Glutamatergic neuron (in vitro differentiated cells): Measurements from ENCODE around the gene RNU5B-1. TPM values are rescaled to one million over a fixed set of nuclear protein-coding genes. Genes with fewer than 3 reads are reported as not detected.
"Not testable (repeated sequence)": the region's sequence is repeated elsewhere in the genome, so short reads cannot be mapped to it uniquely, and the experiment has no call there.

ENCODE experiments used
- DNase-seq: peaks from one replicate; pipeline ENCODE4 v3.0.0; 2022
- H3K27ac Mint-ChIP-seq: one replicate; pipeline ENCODE4 v1.8.0; 2020; ENCODE audit warnings: mild to moderate bottlenecking, mixed read lengths, inconsistent platforms; ENCODE audit not compliant: unreplicated experiment
- H3K27me3 Mint-ChIP-seq: one replicate; pipeline ENCODE4 v1.8.0; 2020; ENCODE audit warnings: mild to moderate bottlenecking, moderate library complexity, mixed read lengths, inconsistent platforms; ENCODE audit not compliant: unreplicated experiment
- H3K36me3 Mint-ChIP-seq: one replicate; pipeline ENCODE4 v1.8.0; 2020; ENCODE audit warnings: mild to moderate bottlenecking, mixed read lengths, inconsistent platforms; ENCODE audit not compliant: unreplicated experiment
- H3K4me1 Mint-ChIP-seq: one replicate; pipeline ENCODE4 v1.8.0; 2020; ENCODE audit warnings: mild to moderate bottlenecking, low read depth, mixed read lengths, inconsistent platforms; ENCODE audit not compliant: unreplicated experiment
- H3K4me3 Mint-ChIP-seq: one replicate; pipeline ENCODE4 v1.8.0; 2020; ENCODE audit warnings: mild to moderate bottlenecking, mixed read lengths, inconsistent platforms; ENCODE audit not compliant: unreplicated experiment
- H3K9me3 Mint-ChIP-seq: one replicate; pipeline ENCODE4 v1.8.0; 2020; ENCODE audit warnings: mild to moderate bottlenecking, moderate library complexity, mixed read lengths, inconsistent platforms; ENCODE audit not compliant: unreplicated experiment
- total RNA-seq: library from RNA; stranded (reverse); fragmentation: NEBNext Ultra II Directional; extraction: Animal tissue kit (Norgen Biotek cat#: 25700); gene quantifications from one replicate; pipeline ENCODE4 v1.2.1, GENCODE V29; 2021; ENCODE audit not compliant: unreplicated experiment
- TF ChIP-seq, protein P1 (sequence below): fragments of 200-600 bp; sonication (generic); IDR thresholded peaks from one replicate; pipeline ENCODE4 v1.5.0; 2021; ENCODE audit not compliant: partially characterized antibody, unreplicated experiment

The RNU5B-1 gene
- total RNA-seq, 1 donor from 2014 or later = not detected

DNA sequence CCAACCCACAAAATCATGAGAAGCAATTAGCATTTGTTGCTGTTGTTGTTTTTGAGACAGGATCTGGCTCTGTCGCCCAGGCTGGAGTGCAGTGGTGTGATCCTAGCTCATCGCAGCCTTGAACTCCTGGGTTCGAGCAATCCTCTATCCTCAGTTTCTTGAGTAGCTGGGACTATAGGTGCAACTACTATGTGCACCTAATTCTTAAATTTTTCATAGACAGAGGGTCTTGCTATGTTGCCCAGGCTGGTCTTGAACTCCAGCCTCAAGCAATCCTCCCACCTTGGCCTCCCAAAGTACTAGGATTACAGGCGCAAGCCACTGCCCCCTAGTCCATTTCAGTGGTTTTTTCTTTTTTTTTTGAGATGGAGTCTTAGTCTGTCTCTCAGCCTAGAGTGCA, 36.1 kb upstream of the RNU5B-1 start:
- no peak overlapping the region for H3K4me3 Mint-ChIP-seq
- H3K9me3 Mint-ChIP-seq = no peaks in the 10 kb centered on the region
- H3K27me3 Mint-ChIP-seq = peaks cover 2% of the 10 kb centered on the region
- no peaks in the 10 kb centered on the region for H3K4me1 Mint-ChIP-seq
- H3K36me3 Mint-ChIP-seq = peaks cover 5% of the 10 kb centered on the region
- H3K27ac Mint-ChIP-seq = no peak overlapping the region
- DNase-seq = no peak
- TF ChIP-seq, protein P1, sequence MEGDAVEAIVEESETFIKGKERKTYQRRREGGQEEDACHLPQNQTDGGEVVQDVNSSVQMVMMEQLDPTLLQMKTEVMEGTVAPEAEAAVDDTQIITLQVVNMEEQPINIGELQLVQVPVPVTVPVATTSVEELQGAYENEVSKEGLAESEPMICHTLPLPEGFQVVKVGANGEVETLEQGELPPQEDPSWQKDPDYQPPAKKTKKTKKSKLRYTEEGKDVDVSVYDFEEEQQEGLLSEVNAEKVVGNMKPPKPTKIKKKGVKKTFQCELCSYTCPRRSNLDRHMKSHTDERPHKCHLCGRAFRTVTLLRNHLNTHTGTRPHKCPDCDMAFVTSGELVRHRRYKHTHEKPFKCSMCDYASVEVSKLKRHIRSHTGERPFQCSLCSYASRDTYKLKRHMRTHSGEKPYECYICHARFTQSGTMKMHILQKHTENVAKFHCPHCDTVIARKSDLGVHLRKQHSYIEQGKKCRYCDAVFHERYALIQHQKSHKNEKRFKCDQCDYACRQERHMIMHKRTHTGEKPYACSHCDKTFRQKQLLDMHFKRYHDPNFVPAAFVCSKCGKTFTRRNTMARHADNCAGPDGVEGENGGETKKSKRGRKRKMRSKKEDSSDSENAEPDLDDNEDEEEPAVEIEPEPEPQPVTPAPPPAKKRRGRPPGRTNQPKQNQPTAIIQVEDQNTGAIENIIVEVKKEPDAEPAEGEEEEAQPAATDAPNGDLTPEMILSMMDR = no peak

DNA sequence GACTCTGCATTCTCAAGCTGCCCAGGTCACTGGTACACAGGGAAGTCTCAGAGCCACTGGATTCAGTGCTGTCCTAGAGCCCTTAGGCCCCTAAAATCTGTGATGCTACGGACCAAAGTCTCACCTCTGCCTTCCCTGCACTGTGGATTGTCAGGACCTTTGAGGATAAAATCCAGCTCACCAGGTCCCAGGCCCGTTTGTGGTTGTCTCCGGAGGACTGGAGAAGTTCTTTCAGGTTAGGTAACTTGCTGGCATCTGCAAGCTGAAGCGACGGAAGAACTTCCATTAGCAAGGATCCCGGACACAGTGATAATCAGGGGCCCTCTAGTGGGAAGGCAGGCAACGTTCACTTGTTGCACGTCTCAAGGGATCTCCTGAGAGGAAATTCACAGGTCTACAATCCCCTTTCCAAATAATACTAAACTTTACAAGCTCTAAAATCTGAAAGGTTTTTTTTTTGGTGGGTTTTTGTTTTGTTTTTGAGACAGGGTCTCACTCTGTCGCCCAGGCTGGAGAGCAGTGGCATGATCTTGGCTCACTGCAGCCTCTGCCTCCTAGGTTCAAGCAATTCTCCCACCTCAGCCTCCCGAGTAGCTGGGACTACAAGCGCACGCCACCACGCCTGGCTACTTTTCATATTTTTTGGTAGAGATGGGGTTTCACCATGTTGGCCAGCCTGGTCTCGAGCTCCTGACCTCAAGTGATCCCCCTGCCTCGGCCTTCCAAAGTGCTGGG, 33.5 kb upstream of the RNU5B-1 start:
- H3K9me3 Mint-ChIP-seq, H3K4me3 Mint-ChIP-seq, H3K27me3 Mint-ChIP-seq, H3K36me3 Mint-ChIP-seq, H3K27ac Mint-ChIP-seq, H3K4me1 Mint-ChIP-seq: not testable (repeated sequence)
- DNase-seq = peak; percentile 37
- TF ChIP-seq, protein P1 = peak; percentile 59

DNA sequence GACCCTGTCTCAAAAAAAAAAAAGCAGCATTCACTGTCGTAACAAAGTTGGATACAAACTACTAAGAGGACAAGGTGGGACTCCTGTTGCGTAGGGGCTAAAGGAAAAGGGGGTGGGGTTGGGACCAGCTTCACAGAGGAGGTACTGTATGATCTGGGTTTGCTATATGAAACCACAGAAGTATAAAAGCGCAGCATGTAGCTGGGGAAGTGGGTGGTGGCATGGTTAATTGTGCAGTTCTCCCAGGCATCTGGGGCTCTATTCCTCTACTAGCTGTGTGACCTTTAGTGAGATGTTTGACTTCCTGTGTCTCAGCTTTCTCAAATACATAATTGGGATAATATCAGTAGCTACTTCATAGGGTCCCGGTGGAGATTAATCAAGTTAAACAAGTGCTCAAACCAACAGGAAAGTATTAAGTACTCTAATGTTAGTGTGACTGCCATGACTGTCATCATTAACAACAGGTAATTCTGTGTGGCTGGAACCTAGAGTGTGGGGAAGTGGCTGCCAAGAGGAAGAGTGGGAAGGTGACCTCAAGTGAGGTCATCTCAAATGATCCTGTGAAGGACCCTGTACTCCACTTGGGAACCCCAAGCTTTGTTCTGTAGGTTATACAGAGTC, 29.3 kb upstream of the RNU5B-1 start:
- no peaks in the 10 kb centered on the region for H3K27me3 Mint-ChIP-seq
- peaks cover 3% of the 10 kb centered on the region for H3K4me1 Mint-ChIP-seq
- no peak for DNase-seq
- no peaks in the 10 kb centered on the region for H3K36me3 Mint-ChIP-seq
- H3K4me3 Mint-ChIP-seq = no peak overlapping the region
- TF ChIP-seq, protein P1 = no peak
- no peak overlapping the region for H3K27ac Mint-ChIP-seq
- no peaks in the 10 kb centered on the region for H3K9me3 Mint-ChIP-seq

DNA sequence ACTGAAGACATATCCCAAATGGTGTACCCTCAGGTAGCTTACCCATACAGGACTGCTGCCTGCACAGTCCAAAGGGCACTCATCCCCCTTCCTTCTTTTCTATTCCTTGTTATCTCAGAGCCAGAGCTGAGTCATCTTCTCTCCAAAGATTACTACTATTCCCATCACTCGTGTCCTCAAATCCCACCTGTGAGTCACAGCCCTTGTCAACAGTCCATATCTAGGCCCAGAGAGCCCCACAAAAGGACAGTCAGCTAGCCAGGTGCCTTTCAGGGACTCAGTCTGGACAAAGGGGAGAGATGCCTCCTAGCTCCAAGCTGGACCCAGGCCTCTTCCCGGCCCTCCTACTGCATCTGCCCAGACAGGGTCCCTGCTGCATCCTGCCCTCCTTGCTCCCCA, 28.8 kb upstream of the RNU5B-1 start:
- Mint-ChIP-seq H3K9me3 (no peaks in the 10 kb centered on the region), H3K36me3 (no peaks in the 10 kb centered on the region)
- DNase-seq = no peak

More for the DNA sequence above, 28.8 kb upstream of the RNU5B-1 start:
- TF ChIP-seq, protein P1 = no peak
- no peak overlapping the region for H3K4me3 Mint-ChIP-seq
- H3K27me3 Mint-ChIP-seq = no peaks in the 10 kb centered on the region
- no peak overlapping the region for H3K27ac Mint-ChIP-seq
- H3K4me1 Mint-ChIP-seq = peaks cover 3% of the 10 kb centered on the region
